H9 (cell line): Measurements from ENCODE around the gene ACTL7A. TPM values are rescaled to one million over a fixed set of nuclear protein-coding genes. Genes with fewer than 3 reads are reported as not detected.

Source experiments
- DNase-seq: peaks from one replicate; pipeline ENCODE4 v3.0.0-alpha.2; 2017
- H2AFZ ChIP-seq: one replicate; pipeline ENCODE4 v1.6.1; 2013; ENCODE audit warnings: mild to moderate bottlenecking, low read length, control low read depth, moderate library complexity
- H2AK5ac ChIP-seq: 2 replicates; pipeline ENCODE4 v1.6.1; 2013; ENCODE audit warnings: low read length, control low read depth, mixed read lengths; ENCODE audit not compliant: insufficient read length
- H2BK120ac ChIP-seq: one replicate; pipeline ENCODE4 v1.6.1; 2013; ENCODE audit warnings: low read depth, mild to moderate bottlenecking, low read length, control low read depth, inconsistent platforms; ENCODE audit not compliant: poor library complexity, severe bottlenecking
- H2BK12ac ChIP-seq: 2 replicates; pipeline ENCODE4 v1.6.1; 2013; ENCODE audit warnings: low read length, control low read depth, mixed read lengths, low read depth; ENCODE audit not compliant: insufficient read length
- H2BK15ac ChIP-seq: 2 replicates; pipeline ENCODE4 v1.6.1; 2013; ENCODE audit warnings: low read depth, low read length, control low read depth
- H2BK20ac ChIP-seq: one replicate; pipeline ENCODE4 v1.6.1; 2013; ENCODE audit warnings: low read depth, mild to moderate bottlenecking, low read length, control low read depth, inconsistent platforms; ENCODE audit not compliant: poor library complexity, severe bottlenecking
- H2BK5ac ChIP-seq: 2 replicates; pipeline ENCODE4 v1.6.1; 2013; ENCODE audit warnings: low read length, control low read depth, mixed read lengths; ENCODE audit not compliant: insufficient read length
- H3K14ac ChIP-seq: 2 replicates; pipeline ENCODE4 v1.6.1; 2013; ENCODE audit warnings: low read length, control low read depth; ENCODE audit not compliant: insufficient read depth
- H3K18ac ChIP-seq: 2 replicates; pipeline ENCODE4 v1.6.1; 2013; ENCODE audit warnings: low read depth, mild to moderate bottlenecking, mixed read lengths, low read length, control low read depth; ENCODE audit not compliant: insufficient read length
- H3K23ac ChIP-seq: 2 replicates; pipeline ENCODE4 v1.6.1; 2013; ENCODE audit warnings: low read length, control low read depth, mixed read lengths, low read depth; ENCODE audit not compliant: insufficient read length
- H3K23me2 ChIP-seq: 2 replicates; pipeline ENCODE4 v1.6.1; 2013; ENCODE audit warnings: low read depth, mild to moderate bottlenecking, mixed read lengths, low read length, control low read depth; ENCODE audit not compliant: insufficient read length, poor library complexity, severe bottlenecking
- H3K27ac ChIP-seq: 2 replicates; pipeline ENCODE4 v1.5.1; 2013; ENCODE audit warnings: low read length, control low read depth, mixed read lengths, low read depth; ENCODE audit not compliant: insufficient read length
- H3K27me3 ChIP-seq: 2 replicates; pipeline ENCODE4 v1.6.1; 2013; ENCODE audit warnings: low read length, control low read depth, inconsistent platforms; ENCODE audit not compliant: insufficient read depth
- H3K4ac ChIP-seq: 2 replicates; pipeline ENCODE4 v1.6.1; 2013; ENCODE audit warnings: low read depth, mild to moderate bottlenecking, control low read depth, inconsistent platforms, low read length, moderate library complexity
- H3K4me1 ChIP-seq: 2 replicates; pipeline ENCODE4 v1.6.1; 2013; ENCODE audit warnings: low read length, control low read depth, inconsistent platforms; ENCODE audit not compliant: insufficient read depth
- H3K4me2 ChIP-seq: 2 replicates; pipeline ENCODE4 v1.6.1; 2013; ENCODE audit warnings: low read length, control low read depth, mixed read lengths; ENCODE audit not compliant: insufficient read length, insufficient read depth
- H3K56ac ChIP-seq: 2 replicates; pipeline ENCODE4 v1.6.1; 2013; ENCODE audit warnings: low read depth, mild to moderate bottlenecking, mixed read lengths, low read length, control low read depth; ENCODE audit not compliant: insufficient read length
- H3K79me1 ChIP-seq: 2 replicates; pipeline ENCODE4 v1.6.1; 2013; ENCODE audit warnings: low read depth, mild to moderate bottlenecking, moderate library complexity, low read length, control low read depth, inconsistent platforms; ENCODE audit not compliant: insufficient read depth, poor library complexity, severe bottlenecking
- H3K79me2 ChIP-seq: 2 replicates; pipeline ENCODE4 v1.6.1; 2013; ENCODE audit warnings: low read length, control low read depth, inconsistent platforms; ENCODE audit not compliant: insufficient read depth
- H3K9ac ChIP-seq: 2 replicates; pipeline ENCODE4 v1.6.1; 2013; ENCODE audit warnings: low read length, control low read depth, mixed read lengths; ENCODE audit not compliant: insufficient read length; ENCODE audit errors: extremely low read depth
- H3K9me3 ChIP-seq: one replicate; pipeline ENCODE4 v1.6.1; 2013; ENCODE audit warnings: low read depth, low read length, inconsistent platforms; ENCODE audit not compliant: control insufficient read depth
- H3T11ph ChIP-seq: one replicate; pipeline ENCODE4 v1.6.1; 2013; ENCODE audit warnings: mild to moderate bottlenecking, low read length, control low read depth, inconsistent platforms
- H4K20me1 ChIP-seq: one replicate; pipeline ENCODE4 v1.6.1; 2013; ENCODE audit not compliant: control insufficient read depth, insufficient read length, insufficient read depth
- H4K5ac ChIP-seq: 2 replicates; pipeline ENCODE4 v1.6.1; 2013; ENCODE audit warnings: low read depth, mild to moderate bottlenecking, mixed read lengths, low read length, control low read depth; ENCODE audit not compliant: insufficient read length
- H4K8ac ChIP-seq: replicated peaks from 2 replicates; pipeline ENCODE4 v1.6.1; 2013; ENCODE audit warnings: low read length, control low read depth, mixed read lengths, low read depth; ENCODE audit not compliant: insufficient read length
- H4K91ac ChIP-seq: 2 replicates; pipeline ENCODE4 v1.6.1; 2013; ENCODE audit warnings: low read depth, mild to moderate bottlenecking, moderate library complexity, mixed read lengths, low read length, control low read depth; ENCODE audit not compliant: insufficient read length
- H3K27ac Mint-ChIP-seq, 3 experiments: 2 replicates in 2 of 3; 3 replicates in 1 of 3; pipeline ENCODE4 v1.8.0; 2020 to 2021; ENCODE audit warnings: mixed read lengths in 3 of 3, mild to moderate bottlenecking in 1 of 3, moderate library complexity in 1 of 3
- H3K27me3 Mint-ChIP-seq: 2 replicates; pipeline ENCODE4 v1.8.0; 2021; ENCODE audit warnings: low read depth, mild to moderate bottlenecking, moderate library complexity, mixed read lengths
- H3K36me3 Mint-ChIP-seq, 3 experiments: 2 replicates in 2 of 3; 3 replicates in 1 of 3; pipeline ENCODE4 v1.8.0; 2020 to 2021; ENCODE audit warnings: low read depth in 3 of 3, mixed read lengths in 3 of 3; ENCODE audit not compliant: insufficient read depth in 1 of 3
- H3K4me1 Mint-ChIP-seq, 2 experiments: 2 replicates each; pipeline ENCODE4 v1.8.0; 2020; ENCODE audit warnings: mixed read lengths in 2 of 2
- H3K4me3 Mint-ChIP-seq, 2 experiments: 2 replicates in 1 of 2; 3 replicates in 1 of 2; pipeline ENCODE4 v1.8.0; 2020 to 2021; ENCODE audit warnings: mild to moderate bottlenecking in 2 of 2, mixed read lengths in 2 of 2, moderate library complexity in 1 of 2
- H3K9me3 Mint-ChIP-seq, 2 experiments: 2 replicates in 1 of 2; 3 replicates in 1 of 2; pipeline ENCODE4 v1.8.0; 2020; ENCODE audit warnings: mild to moderate bottlenecking in 2 of 2, mixed read lengths in 2 of 2, moderate library complexity in 1 of 2
- WGBS: extraction: QIAGEN DNeasy Blood & Tissue Kit; methylation state at CpG from one replicate; pipeline ENCODE4 v1.1.7; 2013; ENCODE audit warnings: missing lambda C conversion rate, low lambda C conversion rate, mixed read lengths; ENCODE audit not compliant: insufficient read length; ENCODE audit errors: extremely low coverage; 5-methylcytosine and 5-hydroxymethylcytosine counted together
- total RNA-seq: library from RNA; stranded (reverse); gene quantifications from 2 replicates; pipeline ENCODE4 v1.2.1, GENCODE V29; 2021
- TF ChIP-seq, protein P1 (sequence below): fragments of 200-600 bp; sonication (generic); conservative IDR thresholded peaks from 3 replicates; pipeline ENCODE4 v1.8.0; 2021; ENCODE audit warnings: antibody characterized with exemption, mild to moderate bottlenecking

ACTL7A gene
- total RNA-seq, 1 experiment from 2014 or later, result not detected

DNA sequence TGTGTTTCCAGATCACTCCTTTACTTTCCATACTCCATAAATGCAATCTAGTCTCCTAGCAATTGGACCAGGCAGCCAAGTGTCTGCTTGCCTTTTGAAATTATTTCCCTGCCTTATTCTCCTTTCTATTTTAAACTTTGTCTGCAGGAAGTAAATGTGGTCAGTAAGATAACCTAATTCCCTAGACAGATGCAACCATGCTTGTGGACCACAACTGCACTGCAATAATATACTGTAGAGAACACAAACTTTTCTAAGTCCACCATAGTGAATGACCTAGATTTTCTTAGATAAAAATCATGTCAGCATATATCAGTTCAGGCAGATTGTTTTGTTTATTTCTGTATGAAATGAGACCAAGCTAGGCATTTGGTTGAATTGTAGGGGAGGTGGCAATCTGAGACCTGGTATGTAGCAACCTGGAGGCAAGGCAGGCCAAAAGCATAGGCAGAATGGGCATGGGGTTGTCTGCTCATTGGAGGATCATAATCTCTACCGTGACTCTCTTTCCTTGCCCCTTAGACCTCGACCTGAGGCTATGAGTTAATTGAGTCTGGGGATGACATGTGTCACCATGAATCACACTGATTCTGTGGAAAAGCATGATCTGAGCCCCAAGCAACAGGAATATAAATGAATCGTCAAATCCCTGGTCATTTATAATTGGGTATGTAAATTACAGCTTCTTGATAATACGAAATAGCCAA lies 27.0 kb upstream of the ACTL7A start:
- Histone ChIP-seq H4K20me1 (no peaks in the 10 kb centered on the region), H3K4me1 (no peaks in the 10 kb centered on the region), H3K9me3 (no peaks in the 10 kb centered on the region), H2BK15ac (no peak overlapping the region), H3K18ac (no peak overlapping the region), H2BK20ac (no peak overlapping the region), H3K56ac (no peak overlapping the region), H3K23ac (no peak overlapping the region), H4K5ac (no peak overlapping the region), H3T11ph (no peak overlapping the region), H3K79me1 (no peaks in the 10 kb centered on the region), H3K27me3 (no peaks in the 10 kb centered on the region), H3K27ac (no peak overlapping the region), H3K79me2 (no peaks in the 10 kb centered on the region), H3K23me2 (no peaks in the 10 kb centered on the region), H3K9ac (no peak overlapping the region), H2AFZ (no peak overlapping the region), H3K4me2 (no peak overlapping the region), H2AK5ac (no peak overlapping the region), H2BK120ac (no peak overlapping the region), H3K4ac (no peak overlapping the region), H2BK12ac (no peak overlapping the region), H3K14ac (no peak overlapping the region), H4K91ac (no peak overlapping the region), H2BK5ac (no peak overlapping the region), H4K8ac (no peak overlapping the region)
- no peak overlapping the region for H3K4me3 Mint-ChIP-seq
- peaks cover 3 to 4% of the 10 kb centered on the region in 2 experiments; a peak in 2 of 5 replicates for H3K9me3 Mint-ChIP-seq
- WGBS, result no CpG with 5 or more reads among the region's 4 CpGs
- no peaks in the 10 kb centered on the region; the same call in 1 of the 2 replicates for H3K27me3 Mint-ChIP-seq
- H3K27ac Mint-ChIP-seq, result no peak overlapping the region
- no peak for DNase-seq
- H3K4me1 Mint-ChIP-seq, result peaks cover 21 to 23% of the 10 kb centered on the region in 2 experiments
- TF ChIP-seq, protein P1, sequence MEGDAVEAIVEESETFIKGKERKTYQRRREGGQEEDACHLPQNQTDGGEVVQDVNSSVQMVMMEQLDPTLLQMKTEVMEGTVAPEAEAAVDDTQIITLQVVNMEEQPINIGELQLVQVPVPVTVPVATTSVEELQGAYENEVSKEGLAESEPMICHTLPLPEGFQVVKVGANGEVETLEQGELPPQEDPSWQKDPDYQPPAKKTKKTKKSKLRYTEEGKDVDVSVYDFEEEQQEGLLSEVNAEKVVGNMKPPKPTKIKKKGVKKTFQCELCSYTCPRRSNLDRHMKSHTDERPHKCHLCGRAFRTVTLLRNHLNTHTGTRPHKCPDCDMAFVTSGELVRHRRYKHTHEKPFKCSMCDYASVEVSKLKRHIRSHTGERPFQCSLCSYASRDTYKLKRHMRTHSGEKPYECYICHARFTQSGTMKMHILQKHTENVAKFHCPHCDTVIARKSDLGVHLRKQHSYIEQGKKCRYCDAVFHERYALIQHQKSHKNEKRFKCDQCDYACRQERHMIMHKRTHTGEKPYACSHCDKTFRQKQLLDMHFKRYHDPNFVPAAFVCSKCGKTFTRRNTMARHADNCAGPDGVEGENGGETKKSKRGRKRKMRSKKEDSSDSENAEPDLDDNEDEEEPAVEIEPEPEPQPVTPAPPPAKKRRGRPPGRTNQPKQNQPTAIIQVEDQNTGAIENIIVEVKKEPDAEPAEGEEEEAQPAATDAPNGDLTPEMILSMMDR, result no peak
- no peaks in the 10 kb centered on the region for H3K36me3 Mint-ChIP-seq
